ENCODE results near the gene SEMA4C. TPM values are rescaled to one million over a fixed set of nuclear protein-coding genes. Genes with fewer than 3 reads are reported as not detected.
A peak's percentile ranks its signal among the peaks of the same experiment; 100 is the strongest.

The SEMA4C gene
- total RNA-seq, 2 donors from 2014 or later: 17.0 to 18.0 TPM

DNA sequence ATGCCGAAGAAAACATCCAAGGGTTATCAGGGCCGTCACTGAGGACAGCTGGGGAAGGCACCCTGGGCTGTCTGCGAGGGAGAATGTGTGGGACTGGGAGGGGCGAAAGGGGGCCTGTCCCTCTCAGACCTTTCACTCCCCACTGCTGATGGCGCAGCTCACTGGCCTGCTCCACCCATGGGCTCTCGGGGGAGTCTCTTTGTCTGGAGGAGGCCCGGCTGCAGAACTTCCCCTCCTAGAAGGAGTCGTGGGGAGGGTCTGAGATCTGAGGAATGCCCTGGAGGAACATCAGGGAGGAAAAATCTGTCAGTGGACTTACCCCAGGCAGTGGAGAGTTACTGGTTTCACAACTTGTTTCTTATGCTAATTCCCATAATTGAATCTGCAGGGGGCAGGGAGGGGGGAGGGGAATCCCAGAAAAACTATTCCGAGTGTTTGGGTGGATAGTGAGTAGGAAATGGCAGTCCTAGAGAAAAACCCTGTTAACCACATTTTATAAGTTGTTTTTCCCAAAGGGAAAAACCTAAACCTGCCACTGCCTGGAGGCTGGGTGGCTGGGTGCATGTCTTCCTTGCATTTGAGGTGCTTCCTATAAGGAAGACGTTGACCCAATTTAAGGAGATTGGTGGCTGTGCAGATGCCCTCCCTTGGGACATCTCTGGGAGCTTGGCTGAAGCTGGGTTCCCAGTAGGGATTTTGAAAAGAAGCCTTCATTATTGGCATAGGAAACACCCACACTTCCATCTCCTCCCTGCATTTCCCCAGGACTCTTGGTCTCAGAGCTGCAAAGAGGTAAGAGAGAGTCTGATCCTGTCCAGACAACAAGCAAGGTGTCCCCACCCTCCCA, 11.7 kb upstream of the SEMA4C start:
- Mint-ChIP-seq H3K4me1 (ENCODE audit: low read depth in 2 of 2) (peaks cover 0 to 4% of the 10 kb centered on the region in 2 donors), H3K9me3 (no peaks in the 10 kb centered on the region), H3K27me3 (no peaks in the 10 kb centered on the region), H3K4me3 (no peak overlapping the region), H3K27ac (no peak overlapping the region), H3K36me3 (no peaks in the 10 kb centered on the region)
- no peak for ATAC-seq
- no peak for DNase-seq (ENCODE audit: low spot score)

DNA sequence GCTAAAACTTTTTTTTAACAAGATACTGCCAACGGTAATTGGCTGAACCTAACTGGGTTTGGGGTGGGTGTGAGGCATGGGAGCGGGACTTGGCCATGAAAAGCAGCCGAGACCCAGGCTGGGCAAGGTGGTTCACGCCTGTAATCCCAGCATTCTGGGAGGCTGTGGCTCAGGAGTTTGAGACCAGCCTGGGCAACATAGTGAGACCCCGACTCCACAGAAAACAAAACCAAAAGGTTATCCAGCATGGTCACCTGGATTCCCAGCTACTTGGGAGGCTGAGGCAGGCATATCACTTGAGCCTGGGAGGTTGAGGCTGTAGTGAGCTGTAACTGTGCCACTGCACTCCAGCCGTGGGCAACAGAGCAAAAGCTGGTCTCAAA, 11.0 kb upstream of the SEMA4C start:
- peaks cover 0 to 6% of the 10 kb centered on the region in 2 donors for H3K4me1 Mint-ChIP-seq (ENCODE audit: low read depth in 2 of 2)
- DNase-seq (ENCODE audit: low spot score): no peak
- no peak overlapping the region for H3K4me3 Mint-ChIP-seq
- ATAC-seq: no peak
- no peaks in the 10 kb centered on the region for H3K36me3 Mint-ChIP-seq
- H3K27me3 Mint-ChIP-seq: no peaks in the 10 kb centered on the region
- no peak overlapping the region for H3K27ac Mint-ChIP-seq
- H3K9me3 Mint-ChIP-seq: no peaks in the 10 kb centered on the region

DNA sequence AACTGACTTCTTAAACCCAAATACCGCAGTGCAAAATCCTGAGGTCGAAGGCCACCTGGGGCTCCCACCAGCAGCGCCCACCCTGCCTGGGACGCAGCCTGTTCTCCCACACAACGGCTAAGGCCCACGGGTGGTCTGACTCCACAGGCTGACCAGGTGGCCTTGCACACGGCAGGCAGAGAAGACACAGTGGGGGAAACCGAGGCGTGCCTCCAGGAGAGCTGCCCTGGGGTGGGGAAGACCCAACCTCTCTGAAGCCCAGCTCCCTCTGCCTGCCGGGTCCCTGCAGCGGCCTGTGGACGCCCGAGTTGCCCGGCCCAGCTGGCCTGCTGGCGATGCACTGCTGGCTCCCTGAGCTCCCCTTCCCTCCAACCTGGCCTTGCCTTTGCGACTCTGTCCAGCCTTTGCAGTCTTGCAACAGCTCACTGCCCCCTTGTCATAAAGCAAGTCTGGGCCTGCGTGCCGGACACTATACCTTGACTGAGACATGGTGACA, 9.7 kb upstream of the SEMA4C start:
- no peaks in the 10 kb centered on the region for H3K9me3 Mint-ChIP-seq
- peak overlapping the region in 1 of 2 donors; percentile 68 for H3K27ac Mint-ChIP-seq
- DNase-seq (ENCODE audit: low spot score) (no peak), ATAC-seq (no peak)
- H3K4me1 Mint-ChIP-seq (ENCODE audit: low read depth in 2 of 2): peaks cover 0 to 13% of the 10 kb centered on the region in 2 donors
- H3K36me3 Mint-ChIP-seq: no peaks in the 10 kb centered on the region
- H3K4me3 Mint-ChIP-seq: no peak overlapping the region
- H3K27me3 Mint-ChIP-seq: no peaks in the 10 kb centered on the region

DNA sequence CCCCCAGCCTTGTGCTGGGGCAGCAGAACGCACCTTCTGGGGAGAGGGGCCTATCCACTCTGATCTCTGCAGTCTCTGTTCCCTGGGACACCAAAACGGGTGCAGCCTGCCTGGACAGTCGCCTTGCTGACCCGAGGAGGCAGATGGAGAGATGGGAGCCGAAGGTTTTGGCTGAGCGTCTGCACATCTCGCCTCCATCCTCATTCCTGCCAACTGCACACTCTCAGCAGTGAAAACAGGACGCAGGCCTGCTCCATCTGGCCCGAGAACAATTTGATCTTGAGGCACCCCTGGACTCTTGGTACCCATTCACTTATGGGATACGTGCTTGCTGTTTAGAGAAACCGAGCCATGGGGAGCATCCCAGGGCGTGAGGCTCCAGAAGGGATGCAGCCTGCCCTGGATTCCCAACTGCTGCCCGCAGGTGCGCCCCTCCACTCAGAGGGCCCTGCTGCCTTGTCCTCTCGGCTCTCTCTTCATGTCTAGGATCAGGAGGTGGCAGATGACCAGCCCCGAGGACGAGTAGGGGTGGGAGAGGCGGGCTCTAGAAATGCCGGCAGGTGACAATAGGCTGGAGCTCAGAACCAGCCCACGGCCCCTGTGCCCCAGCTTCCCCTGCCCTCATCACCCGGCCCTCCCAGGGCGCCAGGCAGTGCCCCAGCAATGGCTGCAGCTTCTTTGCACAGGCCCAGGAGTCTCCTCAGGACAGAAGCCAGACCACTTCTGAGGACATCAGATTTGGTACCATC, 9.1 kb upstream of the SEMA4C start:
- no peak overlapping the region for H3K27ac Mint-ChIP-seq
- H3K9me3 Mint-ChIP-seq: no peaks in the 10 kb centered on the region
- H3K36me3 Mint-ChIP-seq: no peaks in the 10 kb centered on the region
- H3K4me1 Mint-ChIP-seq (ENCODE audit: low read depth in 2 of 2): peaks cover 0 to 16% of the 10 kb centered on the region in 2 donors
- ATAC-seq (no peak), DNase-seq (ENCODE audit: low spot score) (no peak)
- H3K27me3 Mint-ChIP-seq: no peaks in the 10 kb centered on the region
- no peak overlapping the region for H3K4me3 Mint-ChIP-seq

DNA sequence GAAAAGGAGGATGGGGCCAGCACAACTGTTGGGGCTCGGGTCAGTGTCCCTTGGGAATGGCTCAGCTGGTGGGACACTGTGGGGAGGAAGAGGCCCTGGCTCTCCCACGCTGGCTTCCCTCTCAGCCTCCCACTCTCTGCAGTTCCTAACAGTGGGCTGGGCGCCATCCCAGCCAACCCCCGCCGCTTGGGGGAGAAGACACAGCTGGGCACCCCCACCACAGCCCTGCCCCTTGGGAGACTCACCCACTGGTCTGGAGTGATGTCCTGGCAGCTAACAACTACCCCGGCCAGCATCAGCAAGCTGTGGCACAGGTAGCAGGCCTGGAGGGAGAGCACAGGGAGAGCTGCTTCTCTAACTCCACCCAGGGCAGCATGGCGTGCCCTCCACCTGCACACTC, 8.3 kb upstream of the SEMA4C start:
- DNase-seq (ENCODE audit: low spot score) (no peak), ATAC-seq (no peak)
- H3K27me3 Mint-ChIP-seq: no peaks in the 10 kb centered on the region
- H3K4me3 Mint-ChIP-seq: no peak overlapping the region
- H3K9me3 Mint-ChIP-seq: no peaks in the 10 kb centered on the region
- peaks cover 0 to 16% of the 10 kb centered on the region in 2 donors for H3K4me1 Mint-ChIP-seq (ENCODE audit: low read depth in 2 of 2)
- H3K36me3 Mint-ChIP-seq: no peaks in the 10 kb centered on the region
- H3K27ac Mint-ChIP-seq: no peak overlapping the region

DNA sequence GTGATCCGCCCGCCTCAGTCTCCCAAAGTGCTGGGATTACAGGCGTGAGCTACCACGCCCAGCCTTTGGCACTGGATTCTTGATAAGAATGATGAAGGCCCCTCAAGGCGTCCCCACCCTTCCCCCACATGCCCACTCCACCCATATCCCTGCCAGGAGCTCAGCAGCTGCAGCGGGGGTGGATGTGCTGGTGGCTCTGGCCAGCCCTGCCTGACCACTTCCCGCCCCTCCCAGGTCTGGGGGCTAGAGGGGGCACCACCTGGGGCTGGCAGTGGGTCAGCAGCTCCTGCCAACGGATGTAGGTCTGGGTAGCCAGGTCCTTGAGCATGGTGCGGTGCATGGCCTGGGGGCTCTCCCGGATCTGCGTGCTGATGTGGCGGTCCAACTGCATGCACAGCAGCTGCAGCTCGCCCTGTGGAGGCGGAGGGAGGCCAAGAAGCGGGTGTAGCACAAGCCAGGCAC, 7.8 kb upstream of the SEMA4C start:
- H3K4me1 Mint-ChIP-seq (ENCODE audit: low read depth in 2 of 2): peaks cover 0 to 16% of the 10 kb centered on the region in 2 donors
- H3K36me3 Mint-ChIP-seq: no peaks in the 10 kb centered on the region
- H3K27me3 Mint-ChIP-seq: no peaks in the 10 kb centered on the region
- H3K9me3 Mint-ChIP-seq: no peaks in the 10 kb centered on the region
- H3K27ac Mint-ChIP-seq: no peak overlapping the region
- no peak overlapping the region for H3K4me3 Mint-ChIP-seq
- ATAC-seq (no peak), DNase-seq (ENCODE audit: low spot score) (no peak)

DNA sequence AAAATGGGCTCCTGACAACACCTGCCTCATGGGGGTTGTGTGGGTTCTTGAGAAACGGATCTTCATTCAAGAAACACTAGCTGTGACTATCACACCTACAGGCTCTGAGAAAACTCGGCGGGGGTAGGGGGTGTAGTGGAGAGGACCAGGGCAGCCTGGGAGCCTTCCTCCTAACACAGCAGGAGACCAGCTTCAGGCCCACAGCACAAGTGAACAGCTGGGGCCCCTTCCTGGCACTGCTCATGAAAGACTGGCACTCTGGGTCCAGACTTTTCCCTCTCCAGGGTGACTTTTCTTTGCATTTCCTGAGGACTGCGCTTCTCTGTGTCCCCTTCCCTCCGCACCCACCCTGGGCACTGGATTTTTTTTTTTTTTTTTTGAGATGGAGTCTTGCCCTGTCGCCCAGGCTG, 7.2 kb upstream of the SEMA4C start:
- ATAC-seq: peak in 1 of 2 donors; percentile 10
- Mint-ChIP-seq H3K27ac (no peak overlapping the region), H3K27me3 (no peaks in the 10 kb centered on the region)

DNA sequence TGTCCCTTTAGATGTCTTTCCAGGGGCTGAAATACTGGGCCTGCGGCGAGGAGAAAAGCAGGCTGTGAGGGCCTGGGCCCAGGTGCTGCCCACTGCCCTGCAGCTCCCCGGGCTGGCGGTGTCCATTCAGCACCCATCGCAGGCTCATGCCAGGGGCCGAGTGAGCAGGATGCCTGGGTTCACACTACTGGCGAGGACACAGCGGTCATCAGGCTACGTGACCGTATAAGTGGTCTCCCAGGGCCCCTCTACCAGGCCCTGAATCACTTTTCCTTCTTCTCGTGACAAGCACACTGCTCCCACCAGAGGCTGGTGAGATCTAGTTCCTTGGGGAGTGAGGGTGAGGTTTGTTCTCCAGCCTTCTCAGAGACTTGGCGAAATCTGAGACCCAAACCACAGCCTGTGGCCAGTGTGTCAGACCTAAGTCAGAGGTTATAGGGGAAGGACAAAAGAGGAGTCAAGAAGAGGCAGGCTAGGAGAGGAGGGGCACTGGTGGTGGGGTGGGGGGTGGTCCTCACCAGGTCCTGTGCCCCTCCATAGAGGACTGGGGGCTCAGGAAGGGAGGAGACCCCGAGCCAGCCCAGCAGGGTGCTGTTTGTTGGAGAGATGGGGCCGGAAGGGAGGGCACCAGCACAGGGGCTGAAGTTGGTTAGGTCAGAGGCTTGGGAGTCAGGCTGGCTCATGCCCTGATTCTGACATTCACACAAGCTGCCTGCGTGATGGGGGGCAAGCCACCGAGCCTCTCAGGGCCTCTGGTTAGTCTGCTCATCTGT, 6.6 kb upstream of the SEMA4C start:
- H3K4me1 Mint-ChIP-seq (ENCODE audit: low read depth in 2 of 2): peaks cover 0 to 16% of the 10 kb centered on the region in 2 donors
- H3K36me3 Mint-ChIP-seq: no peaks in the 10 kb centered on the region
- H3K4me3 Mint-ChIP-seq: no peak overlapping the region
- no peaks in the 10 kb centered on the region for H3K9me3 Mint-ChIP-seq
- no peak overlapping the region for H3K27ac Mint-ChIP-seq
- no peak for DNase-seq (ENCODE audit: low spot score)
- no peaks in the 10 kb centered on the region for H3K27me3 Mint-ChIP-seq
- peak; percentile 25 for ATAC-seq

More for the DNA sequence above, 7.2 kb upstream of the SEMA4C start:
- no peaks in the 10 kb centered on the region for H3K9me3 Mint-ChIP-seq
- no peak overlapping the region for H3K4me3 Mint-ChIP-seq
- H3K36me3 Mint-ChIP-seq: no peaks in the 10 kb centered on the region
- DNase-seq (ENCODE audit: low spot score): no peak
- peaks cover 0 to 16% of the 10 kb centered on the region in 2 donors for H3K4me1 Mint-ChIP-seq (ENCODE audit: low read depth in 2 of 2)

DNA sequence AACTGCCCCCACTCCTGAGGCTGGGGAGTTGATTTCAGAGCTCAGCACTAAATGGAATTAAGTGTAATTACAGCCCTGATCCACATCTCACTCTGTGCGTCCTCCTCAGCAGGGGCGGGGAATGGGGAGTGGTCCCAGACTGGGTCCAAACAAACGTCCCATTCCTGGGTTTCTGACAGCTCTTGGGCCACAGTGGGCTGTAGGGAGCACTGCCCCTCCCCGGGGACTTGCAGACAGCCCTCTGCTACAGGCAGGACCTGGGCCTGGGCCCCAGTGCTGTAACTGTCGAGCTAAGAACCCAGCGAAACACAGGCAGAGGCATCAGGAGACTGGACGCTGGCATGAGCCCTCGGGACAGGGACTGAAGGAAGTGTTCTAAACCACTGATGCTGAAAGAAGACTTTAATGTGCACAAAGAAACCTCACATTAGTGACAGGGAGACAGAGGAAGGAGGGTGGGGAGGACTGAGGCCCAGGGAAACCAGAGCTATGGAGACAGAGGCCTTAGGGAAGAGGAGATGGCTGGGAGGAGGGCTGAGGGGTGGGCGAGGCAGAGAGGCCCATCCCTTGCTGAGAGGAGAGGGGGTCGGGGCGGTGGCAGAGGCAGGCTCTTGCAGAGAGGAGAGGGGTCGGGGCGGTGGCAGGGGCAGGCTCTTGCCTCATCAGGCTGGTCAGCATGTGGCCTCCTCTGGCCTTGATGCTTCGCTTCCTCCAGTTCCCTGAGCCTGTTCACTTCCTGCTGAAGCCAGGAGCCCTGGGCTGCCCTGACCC, 5.8 kb upstream of the SEMA4C start:
- no peaks in the 10 kb centered on the region for H3K36me3 Mint-ChIP-seq
- H3K27ac Mint-ChIP-seq: peak overlapping the region in 1 of 2 donors; percentile 67
- H3K4me1 Mint-ChIP-seq (ENCODE audit: low read depth in 2 of 2): peaks cover 3 to 19% of the 10 kb centered on the region in 2 donors
- peak in 1 of 2 donors; percentile 17 for ATAC-seq
- no peak for DNase-seq (ENCODE audit: low spot score)
- no peak overlapping the region for H3K4me3 Mint-ChIP-seq
- H3K27me3 Mint-ChIP-seq: no peaks in the 10 kb centered on the region
- H3K9me3 Mint-ChIP-seq: no peaks in the 10 kb centered on the region

DNA sequence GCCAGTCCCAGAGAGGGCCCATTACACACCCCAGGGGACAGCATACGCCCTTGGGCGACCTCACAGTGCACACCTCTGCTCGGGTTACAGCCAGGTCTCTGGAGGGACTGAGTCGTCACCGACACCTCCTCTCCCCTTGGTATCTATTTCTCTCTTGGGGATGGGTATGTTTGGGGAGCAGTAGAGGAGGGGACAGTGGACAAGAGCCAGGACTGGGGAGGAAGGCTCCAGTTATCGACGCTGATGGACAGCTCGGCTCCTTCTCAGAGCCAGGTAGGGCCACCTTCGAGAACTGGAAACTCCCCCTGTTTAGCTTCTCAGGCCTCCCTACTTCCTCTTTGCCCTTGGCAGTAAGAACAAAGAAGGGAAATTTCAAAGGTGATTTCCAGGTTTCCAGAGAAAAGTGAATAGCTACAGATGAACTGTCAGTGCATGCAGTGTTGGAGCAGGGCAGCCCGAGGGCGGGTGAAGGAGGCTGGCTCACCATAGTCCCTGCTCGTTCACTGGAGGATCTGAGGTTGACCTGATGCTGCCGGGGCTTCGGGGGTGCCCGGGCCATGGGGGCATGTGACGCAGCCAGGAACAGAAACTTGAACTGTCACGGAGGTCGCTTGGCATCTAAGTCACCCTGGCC, 4.4 kb upstream of the SEMA4C start:
- Mint-ChIP-seq H3K27me3 (no peaks in the 10 kb centered on the region), H3K36me3 (no peaks in the 10 kb centered on the region), H3K27ac (peak overlapping the region in 1 of 2 donors; percentile 59), H3K4me1 (ENCODE audit: low read depth in 2 of 2) (peaks cover 7 to 22% of the 10 kb centered on the region in 2 donors), H3K4me3 (no peak overlapping the region), H3K9me3 (no peaks in the 10 kb centered on the region)
- DNase-seq (ENCODE audit: low spot score) (no peak), ATAC-seq (no peak)

DNA sequence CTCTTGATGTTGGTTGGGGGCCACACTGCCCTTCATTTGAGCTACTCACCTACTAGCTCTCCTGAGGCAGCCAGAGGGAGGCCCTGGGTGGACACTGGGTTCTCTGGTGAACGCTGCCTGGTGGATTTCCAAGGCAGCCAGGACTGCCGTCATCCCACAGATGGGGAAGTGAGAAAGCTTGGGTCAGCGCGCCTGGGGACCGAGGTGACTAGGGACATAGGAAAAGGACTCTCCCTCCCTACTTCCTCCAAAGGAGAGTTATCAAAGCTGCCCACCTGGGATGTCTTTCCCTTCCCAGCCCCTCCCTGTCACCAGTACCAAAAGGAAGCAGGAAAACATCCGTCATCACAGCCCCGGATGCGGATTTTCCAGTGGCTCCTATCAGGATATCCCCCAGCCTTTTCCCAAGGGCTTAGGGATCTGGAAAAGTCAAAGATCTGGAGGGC, 3.8 kb upstream of the SEMA4C start:
- Mint-ChIP-seq H3K9me3 (no peaks in the 10 kb centered on the region), H3K36me3 (no peaks in the 10 kb centered on the region), H3K27me3 (no peaks in the 10 kb centered on the region), H3K4me1 (ENCODE audit: low read depth in 2 of 2) (peaks cover 7 to 22% of the 10 kb centered on the region in 2 donors), H3K27ac (no peak overlapping the region), H3K4me3 (no peak overlapping the region)
- no peak for DNase-seq (ENCODE audit: low spot score)
- ATAC-seq: no peak

DNA sequence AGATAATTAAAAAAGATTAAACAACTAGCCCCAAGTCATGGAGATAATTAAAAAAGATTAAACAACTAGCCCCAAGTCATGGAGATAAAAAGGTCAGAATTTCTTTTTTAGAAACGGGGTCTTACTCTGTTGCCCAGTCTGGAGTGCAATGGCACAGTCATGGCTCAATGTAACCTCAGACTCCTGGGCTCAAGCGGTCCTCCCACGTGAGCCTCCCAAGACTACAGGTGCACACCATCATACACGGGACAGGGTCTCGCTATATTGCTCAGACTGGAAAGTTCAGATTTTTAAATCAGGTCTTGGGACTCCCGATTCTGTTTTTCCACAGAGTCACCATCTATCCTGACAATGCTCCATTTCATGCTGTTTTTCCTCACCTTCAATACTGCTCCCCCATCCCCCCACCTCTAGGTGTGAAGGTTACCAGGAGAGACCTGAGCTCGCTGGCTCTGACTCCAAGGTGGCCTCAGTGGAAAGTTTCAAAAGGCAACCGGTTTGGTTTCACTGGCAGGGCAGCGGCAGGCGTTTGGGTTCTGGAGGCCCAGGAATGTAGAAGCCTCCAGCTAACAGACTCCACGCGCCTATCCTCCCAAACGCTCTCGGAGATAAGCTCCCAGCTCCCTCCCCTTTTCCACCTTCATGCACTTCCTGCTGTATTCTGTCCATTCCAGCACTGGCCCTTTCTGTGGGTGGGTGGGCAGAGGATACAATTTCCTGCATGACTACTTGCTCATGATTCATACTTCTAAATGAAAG, 2.9 kb upstream of the SEMA4C start:
- no peak for ATAC-seq
- Mint-ChIP-seq H3K36me3 (no peaks in the 10 kb centered on the region), H3K27me3 (no peaks in the 10 kb centered on the region), H3K4me1 (ENCODE audit: low read depth in 2 of 2) (peaks cover 7 to 26% of the 10 kb centered on the region in 2 donors), H3K9me3 (no peaks in the 10 kb centered on the region), H3K27ac (no peak overlapping the region), H3K4me3 (no peak overlapping the region)
- no peak for DNase-seq (ENCODE audit: low spot score)
